BLaER1 (cell line): Measurements from ENCODE around the gene KDM4B.

ENCODE experiments used
- H3K27ac ChIP-seq: shearing (Covaris generic); formaldehyde crosslinking; 2 replicates; pipeline ENCODE4 v1.8.1; 2022
- H3K27me3 ChIP-seq: shearing (Covaris generic); formaldehyde crosslinking; 2 replicates; pipeline ENCODE4 v1.8.1; 2022
- H3K36me3 ChIP-seq: shearing (Covaris generic); formaldehyde crosslinking; 2 replicates; pipeline ENCODE4 v1.8.1; 2022
- H3K4me1 ChIP-seq: shearing (Covaris generic); formaldehyde crosslinking; 2 replicates; pipeline ENCODE4 v1.8.1; 2022
- H3K4me2 ChIP-seq: shearing (Covaris generic); formaldehyde crosslinking; 2 replicates; pipeline ENCODE4 v1.8.1; 2022
- H3K4me3 ChIP-seq: shearing (Covaris generic); formaldehyde crosslinking; 2 replicates; pipeline ENCODE4 v1.8.1; 2022
- H3K9ac ChIP-seq: shearing (Covaris generic); formaldehyde crosslinking; 2 replicates; pipeline ENCODE4 v1.8.1; 2022
- H3K9me3 ChIP-seq: shearing (Covaris generic); formaldehyde crosslinking; 2 replicates; pipeline ENCODE4 v1.8.1; 2022
- H4K20me1 ChIP-seq: shearing (Covaris generic); formaldehyde crosslinking; 2 replicates; pipeline ENCODE4 v1.8.1; 2022
- Cebpa-rat ChIP-seq: shearing (Covaris generic); IDR thresholded peaks from 2 replicates; pipeline ENCODE4 v1.8.1; 2022

The KDM4B gene

GRCh38 chr19:5147978-5148793, 179.3 kb downstream of the KDM4B start:
- Histone ChIP-seq H3K9ac (no peak overlapping the region), H3K27ac (no peak overlapping the region), H3K36me3 (peaks cover 84% of the 10 kb centered on the region), H3K27me3 (no peaks in the 10 kb centered on the region), H3K9me3 (no peaks in the 10 kb centered on the region), H3K4me3 (no peak overlapping the region), H4K20me1 (peaks cover 79% of the 10 kb centered on the region), H3K4me1 (peaks cover 22% of the 10 kb centered on the region), H3K4me2 (no peak overlapping the region)
- no peak for TF ChIP-seq Cebpa-rat

- Histone ChIP-seq H3K4me2 (no peak overlapping the region), H4K20me1 (peaks cover 79% of the 10 kb centered on the region), H3K4me1 (peaks cover 16% of the 10 kb centered on the region), H3K4me3 (no peak overlapping the region), H3K36me3 (peaks cover 81% of the 10 kb centered on the region), H3K9me3 (no peaks in the 10 kb centered on the region), H3K27ac (no peak overlapping the region), H3K27me3 (no peaks in the 10 kb centered on the region), H3K9ac (no peak overlapping the region)
- TF ChIP-seq Cebpa-rat, result no peak
Measured at GRCh38 chr19:5148794-5149190, 179.9 kb downstream of the KDM4B start.

GRCh38 chr19:5149508-5149907, 180.6 kb downstream of the KDM4B start:
- H3K9ac ChIP-seq, result no peak overlapping the region
- H3K9me3 ChIP-seq, result no peaks in the 10 kb centered on the region
- peaks cover 80% of the 10 kb centered on the region for H4K20me1 ChIP-seq
- no peak overlapping the region for H3K27ac ChIP-seq
- no peak overlapping the region for H3K4me3 ChIP-seq
- H3K4me2 ChIP-seq, result no peak overlapping the region
- 0 out of 2 replicates have a peak, but pooled peaks cover 14% of the 10 kb centered on the region for H3K4me1 ChIP-seq
- H3K27me3 ChIP-seq, result no peaks in the 10 kb centered on the region
- H3K36me3 ChIP-seq, result peaks cover 78% of the 10 kb centered on the region
- TF ChIP-seq Cebpa-rat, result no peak

GRCh38 chr19:5149932-5150901, 181.3 kb downstream of the KDM4B start:
- H3K4me1 ChIP-seq, result 0 out of 2 replicates have a peak, but pooled peaks cover 14% of the 10 kb centered on the region
- peaks cover 71% of the 10 kb centered on the region for H3K36me3 ChIP-seq
- H3K27me3 ChIP-seq, result no peaks in the 10 kb centered on the region
- no peaks in the 10 kb centered on the region for H3K9me3 ChIP-seq
- H3K27ac ChIP-seq, result no peak overlapping the region
- no peak overlapping the region for H3K4me2 ChIP-seq
- H4K20me1 ChIP-seq, result peaks cover 75% of the 10 kb centered on the region
- no peak overlapping the region for H3K9ac ChIP-seq
- no peak for TF ChIP-seq Cebpa-rat
- H3K4me3 ChIP-seq, result no peak overlapping the region

GRCh38 chr19:5150902-5151741, 182.2 kb downstream of the KDM4B start:
- Histone ChIP-seq H3K9ac (no peak overlapping the region), H3K27me3 (no peaks in the 10 kb centered on the region), H3K9me3 (no peaks in the 10 kb centered on the region), H3K27ac (no peak overlapping the region), H3K4me2 (no peak overlapping the region), H4K20me1 (peaks cover 80% of the 10 kb centered on the region), H3K36me3 (peaks cover 63% of the 10 kb centered on the region), H3K4me1 (0 out of 2 replicates have a peak, but pooled peaks cover 14% of the 10 kb centered on the region), H3K4me3 (no peak overlapping the region)
- TF ChIP-seq Cebpa-rat, result no peak

GRCh38 chr19:5152013-5152763, 183.3 kb downstream of the KDM4B start:
- Histone ChIP-seq H4K20me1 (peaks cover 72% of the 10 kb centered on the region), H3K27me3 (no peaks in the 10 kb centered on the region), H3K9ac (no peak overlapping the region), H3K36me3 (peaks cover 53% of the 10 kb centered on the region), H3K9me3 (peaks cover 2% of the 10 kb centered on the region), H3K4me2 (no peak overlapping the region; the same call in 1 of the 2 replicates), H3K4me3 (no peak overlapping the region), H3K27ac (no peak overlapping the region), H3K4me1 (0 out of 2 replicates have a peak, but pooled peaks cover 14% of the 10 kb centered on the region)
- TF ChIP-seq Cebpa-rat, result no peak

GRCh38 chr19:5152767-5153532, 184.0 kb downstream of the KDM4B start:
- H3K4me2 ChIP-seq, result no peak overlapping the region
- no peak overlapping the region for H3K4me3 ChIP-seq
- 0 out of 2 replicates have a peak, but pooled peaks cover 14% of the 10 kb centered on the region for H3K4me1 ChIP-seq
- peaks cover 49% of the 10 kb centered on the region for H3K36me3 ChIP-seq
- no peak overlapping the region for H3K9ac ChIP-seq
- peaks cover 64% of the 10 kb centered on the region for H4K20me1 ChIP-seq
- no peak for TF ChIP-seq Cebpa-rat
- H3K9me3 ChIP-seq, result peaks cover 9% of the 10 kb centered on the region
- H3K27ac ChIP-seq, result no peak overlapping the region
- no peaks in the 10 kb centered on the region for H3K27me3 ChIP-seq

- no peak overlapping the region for H3K4me3 ChIP-seq
- H3K9ac ChIP-seq, result no peak overlapping the region
- H3K4me1 ChIP-seq, result 0 out of 2 replicates have a peak, but pooled peaks cover 14% of the 10 kb centered on the region
- H3K4me2 ChIP-seq, result no peak overlapping the region
- H4K20me1 ChIP-seq, result peaks cover 57% of the 10 kb centered on the region
- H3K36me3 ChIP-seq, result peaks cover 43% of the 10 kb centered on the region
- H3K27ac ChIP-seq, result no peak overlapping the region
- TF ChIP-seq Cebpa-rat, result no peak
- H3K9me3 ChIP-seq, result peaks cover 17% of the 10 kb centered on the region
- H3K27me3 ChIP-seq, result no peaks in the 10 kb centered on the region
Measured at GRCh38 chr19:5153601-5154128, 184.8 kb downstream of the KDM4B start.
